ENCODE measurements around the gene PLA2G1B. TPM values are rescaled to one million over a fixed set of nuclear protein-coding genes. Genes with fewer than 3 reads are reported as not detected.
A peak's percentile ranks its signal among the peaks of the same experiment; 100 is the strongest.

Gene PLA2G1B
- total and polyA plus RNA-seq, 2 of the 13 experiments (the other 11 are each of a cell fraction or from before 2014, with no cell fraction given) = 0.33 to 1.4 TPM

DNA sequence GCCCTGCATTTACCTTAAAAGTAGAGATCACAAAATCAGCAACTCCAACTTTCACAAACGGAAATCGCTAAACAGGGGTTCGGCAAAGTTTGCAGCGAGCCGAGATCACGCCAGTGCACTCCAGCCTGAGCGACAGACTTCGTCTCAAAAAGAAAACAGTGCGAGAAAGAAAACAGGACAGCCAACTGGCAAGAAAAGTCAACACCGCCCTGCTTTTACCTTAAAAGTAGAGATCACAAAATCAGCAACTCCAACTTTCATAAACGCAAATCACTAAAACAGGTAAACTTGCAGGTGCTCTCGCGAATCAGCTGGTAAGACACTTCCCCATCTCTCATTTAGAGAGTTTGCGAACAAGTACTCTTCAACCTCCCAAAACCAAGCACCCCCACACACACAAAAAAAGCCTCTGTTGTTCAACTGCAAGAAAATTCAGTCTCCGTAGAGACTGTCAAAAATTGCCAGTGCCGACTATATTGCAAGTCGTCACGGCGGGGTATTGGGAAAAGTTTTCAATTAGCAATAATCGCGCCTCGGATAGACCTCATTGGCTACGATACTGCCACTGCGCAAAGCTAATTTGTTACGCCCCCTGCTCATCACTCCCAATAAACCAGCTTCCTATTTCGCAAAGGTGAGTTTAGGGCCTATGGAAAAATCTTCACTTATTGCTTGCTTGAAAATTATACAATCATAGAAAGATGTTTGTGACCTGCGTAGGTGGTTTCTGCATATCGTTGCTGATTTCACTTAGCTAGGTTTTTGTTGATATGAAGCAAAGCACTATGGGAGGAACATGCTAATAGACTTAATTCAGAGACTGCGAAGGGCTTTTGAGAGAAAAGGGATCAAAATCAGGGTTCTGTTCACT, 34.7 kb downstream of the PLA2G1B start, which contains the start of gene RNU4-1 (continued):
- TF ChIP-seq, protein P1, sequence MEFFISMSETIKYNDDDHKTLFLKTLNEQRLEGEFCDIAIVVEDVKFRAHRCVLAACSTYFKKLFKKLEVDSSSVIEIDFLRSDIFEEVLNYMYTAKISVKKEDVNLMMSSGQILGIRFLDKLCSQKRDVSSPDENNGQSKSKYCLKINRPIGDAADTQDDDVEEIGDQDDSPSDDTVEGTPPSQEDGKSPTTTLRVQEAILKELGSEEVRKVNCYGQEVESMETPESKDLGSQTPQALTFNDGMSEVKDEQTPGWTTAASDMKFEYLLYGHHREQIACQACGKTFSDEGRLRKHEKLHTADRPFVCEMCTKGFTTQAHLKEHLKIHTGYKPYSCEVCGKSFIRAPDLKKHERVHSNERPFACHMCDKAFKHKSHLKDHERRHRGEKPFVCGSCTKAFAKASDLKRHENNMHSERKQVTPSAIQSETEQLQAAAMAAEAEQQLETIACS (CRISPR knock-in tag; IDR thresholded peaks at IDR 0.05) = no peak
- peak; percentile 100 for TF ChIP-seq CBX1 (IDR thresholded peaks at IDR 0.05; ENCODE audit: low read depth)
- TF ChIP-seq NAIF1 (CRISPR knock-in tag; IDR thresholded peaks at IDR 0.05; ENCODE audit: borderline replicate concordance) = 0 out of 2 replicates have a peak, but pooled peaks have one; percentile 11
- TF ChIP-seq, protein P2, sequence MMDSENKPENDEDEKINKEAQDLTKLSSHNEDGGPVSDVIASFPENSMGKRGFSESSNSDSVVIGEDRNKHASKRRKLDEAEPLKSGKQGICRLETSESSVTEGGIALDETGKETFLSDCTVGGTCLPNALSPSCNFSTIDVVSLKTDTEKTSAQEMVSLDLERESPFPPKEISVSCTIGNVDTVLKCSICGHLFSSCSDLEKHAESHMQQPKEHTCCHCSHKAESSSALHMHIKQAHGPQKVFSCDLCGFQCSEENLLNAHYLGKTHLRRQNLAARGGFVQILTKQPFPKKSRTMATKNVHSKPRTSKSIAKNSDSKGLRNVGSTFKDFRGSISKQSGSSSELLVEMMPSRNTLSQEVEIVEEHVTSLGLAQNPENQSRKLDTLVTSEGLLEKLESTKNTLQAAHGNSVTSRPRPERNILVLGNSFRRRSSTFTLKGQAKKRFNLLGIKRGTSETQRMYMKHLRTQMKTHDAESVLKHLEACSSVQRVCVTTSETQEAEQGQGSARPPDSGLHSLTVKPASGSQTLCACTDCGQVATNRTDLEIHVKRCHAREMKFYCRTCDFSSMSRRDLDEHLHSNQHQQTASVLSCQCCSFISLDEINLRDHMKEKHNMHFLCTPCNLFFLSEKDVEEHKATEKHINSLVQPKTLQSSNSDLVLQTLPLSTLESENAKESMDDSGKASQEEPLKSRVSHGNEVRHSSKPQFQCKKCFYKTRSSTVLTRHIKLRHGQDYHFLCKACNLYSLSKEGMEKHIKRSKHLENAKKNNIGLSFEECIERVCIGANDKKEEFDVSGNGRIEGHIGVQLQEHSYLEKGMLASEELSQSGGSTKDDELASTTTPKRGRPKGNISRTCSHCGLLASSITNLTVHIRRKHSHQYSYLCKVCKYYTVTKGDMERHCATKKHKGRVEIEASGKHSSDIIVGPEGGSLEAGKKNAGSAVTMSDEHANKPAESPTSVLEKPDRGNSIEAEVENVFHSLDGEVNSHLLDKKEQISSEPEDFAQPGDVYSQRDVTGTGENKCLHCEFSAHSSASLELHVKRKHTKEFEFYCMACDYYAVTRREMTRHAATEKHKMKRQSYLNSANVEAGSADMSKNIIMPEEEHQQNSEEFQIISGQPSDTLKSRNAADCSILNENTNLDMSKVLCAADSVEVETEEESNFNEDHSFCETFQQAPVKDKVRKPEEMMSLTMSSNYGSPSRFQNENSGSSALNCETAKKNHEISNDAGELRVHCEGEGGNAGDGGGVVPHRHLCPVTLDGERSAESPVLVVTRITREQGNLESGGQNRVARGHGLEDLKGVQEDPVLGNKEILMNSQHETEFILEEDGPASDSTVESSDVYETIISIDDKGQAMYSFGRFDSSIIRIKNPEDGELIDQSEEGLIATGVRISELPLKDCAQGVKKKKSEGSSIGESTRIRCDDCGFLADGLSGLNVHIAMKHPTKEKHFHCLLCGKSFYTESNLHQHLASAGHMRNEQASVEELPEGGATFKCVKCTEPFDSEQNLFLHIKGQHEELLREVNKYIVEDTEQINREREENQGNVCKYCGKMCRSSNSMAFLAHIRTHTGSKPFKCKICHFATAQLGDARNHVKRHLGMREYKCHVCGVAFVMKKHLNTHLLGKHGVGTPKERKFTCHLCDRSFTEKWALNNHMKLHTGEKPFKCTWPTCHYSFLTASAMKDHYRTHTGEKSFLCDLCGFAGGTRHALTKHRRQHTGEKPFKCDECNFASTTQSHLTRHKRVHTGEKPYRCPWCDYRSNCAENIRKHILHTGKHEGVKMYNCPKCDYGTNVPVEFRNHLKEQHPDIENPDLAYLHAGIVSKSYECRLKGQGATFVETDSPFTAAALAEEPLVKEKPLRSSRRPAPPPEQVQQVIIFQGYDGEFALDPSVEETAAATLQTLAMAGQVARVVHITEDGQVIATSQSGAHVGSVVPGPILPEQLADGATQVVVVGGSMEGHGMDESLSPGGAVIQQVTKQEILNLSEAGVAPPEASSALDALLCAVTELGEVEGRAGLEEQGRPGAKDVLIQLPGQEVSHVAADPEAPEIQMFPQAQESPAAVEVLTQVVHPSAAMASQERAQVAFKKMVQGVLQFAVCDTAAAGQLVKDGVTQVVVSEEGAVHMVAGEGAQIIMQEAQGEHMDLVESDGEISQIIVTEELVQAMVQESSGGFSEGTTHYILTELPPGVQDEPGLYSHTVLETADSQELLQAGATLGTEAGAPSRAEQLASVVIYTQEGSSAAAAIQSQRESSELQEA (CRISPR knock-in tag; IDR thresholded peaks at IDR 0.05; ENCODE audit: not compliant biosample characterization) = no peak
- no peak for TF ChIP-seq PLRG1 (conservative IDR thresholded peaks at IDR 0.05)
- TF ChIP-seq RBAK (CRISPR knock-in tag; IDR thresholded peaks at IDR 0.05) = no peak
- TF ChIP-seq ZNF441 (CRISPR knock-in tag; IDR thresholded peaks at IDR 0.05; ENCODE audit: borderline replicate concordance) = 0 out of 2 replicates have a peak, but pooled peaks have one; percentile 24
- TF ChIP-seq NBN (conservative IDR thresholded peaks at IDR 0.05) = no peak
- TF ChIP-seq CAMTA2 (CRISPR knock-in tag; IDR thresholded peaks at IDR 0.05; ENCODE audit: borderline replicate concordance) = no peak
- TF ChIP-seq, protein P3, sequence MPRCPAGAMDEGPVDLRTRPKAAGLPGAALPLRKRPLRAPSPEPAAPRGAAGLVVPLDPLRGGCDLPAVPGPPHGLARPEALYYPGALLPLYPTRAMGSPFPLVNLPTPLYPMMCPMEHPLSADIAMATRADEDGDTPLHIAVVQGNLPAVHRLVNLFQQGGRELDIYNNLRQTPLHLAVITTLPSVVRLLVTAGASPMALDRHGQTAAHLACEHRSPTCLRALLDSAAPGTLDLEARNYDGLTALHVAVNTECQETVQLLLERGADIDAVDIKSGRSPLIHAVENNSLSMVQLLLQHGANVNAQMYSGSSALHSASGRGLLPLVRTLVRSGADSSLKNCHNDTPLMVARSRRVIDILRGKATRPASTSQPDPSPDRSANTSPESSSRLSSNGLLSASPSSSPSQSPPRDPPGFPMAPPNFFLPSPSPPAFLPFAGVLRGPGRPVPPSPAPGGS (CRISPR knock-in tag; IDR thresholded peaks at IDR 0.05) = 0 out of 2 replicates have a peak, but pooled peaks have one; percentile 25
- no peak for TF ChIP-seq AKAP8 (CRISPR knock-in tag; IDR thresholded peaks at IDR 0.05)
- TF ChIP-seq ATAD3A (CRISPR knock-in tag; IDR thresholded peaks at IDR 0.05) = no peak
- peak; percentile 73; the same call in 1 of the 2 replicates for TF ChIP-seq ELF4 (CRISPR knock-in tag; IDR thresholded peaks at IDR 0.05; ENCODE audit: borderline replicate concordance)
- TF ChIP-seq FOXP1 (IDR thresholded peaks at IDR 0.05) = no peak
- TF ChIP-seq FOXP1 (CRISPR knock-in tag; IDR thresholded peaks at IDR 0.05) = peak; percentile 10; the same call in 1 of the 2 replicates
- 0 out of 2 replicates have a peak, but pooled peaks have one; percentile 46 for TF ChIP-seq CENPT (CRISPR knock-in tag; IDR thresholded peaks at IDR 0.05; ENCODE audit: low read depth)
- TF ChIP-seq FOXK2 (IDR thresholded peaks at IDR 0.05) = no peak
- TF ChIP-seq SMYD3 (CRISPR knock-in tag; IDR thresholded peaks at IDR 0.05) = peak; percentile 95; the same call in 1 of the 2 replicates
- no peak for TF ChIP-seq ZNF709 (CRISPR knock-in tag; IDR thresholded peaks at IDR 0.05)
- no peak for TF ChIP-seq PAF1 (CRISPR knock-in tag; IDR thresholded peaks at IDR 0.05)
